Endothelial cell of umbilical vein (primary cell): Measurements from ENCODE around the gene SORL1. TPM values are rescaled to one million over a fixed set of nuclear protein-coding genes. Genes with fewer than 3 reads are reported as not detected.

Source experiments
- BruUV-seq: library from RNA; stranded (reverse); fragments of 400-500 nt; replicated peaks from 2 replicates; lab custom pipeline; 2021; lab: Mats Ljungman, UMichigan
- CTCF ChIA-PET: fragments of 300-600, 350-600 bp; sonication (Branson Sonifier 250); formaldehyde crosslinking; loops from one replicate; lab custom pipeline; 2021; ENCODE audit warnings: antibody characterized with exemption, inconsistent platforms; lab: Charles Lee
- POLR2A ChIA-PET: fragments of 300-600, 350-600 bp; sonication (Branson Sonifier 250); formaldehyde crosslinking; loops from one replicate; lab custom pipeline; 2021; ENCODE audit warnings: antibody characterized with exemption, inconsistent platforms; lab: Charles Lee
- DNase-seq: peaks from one replicate; pipeline ENCODE4 v3.0.0-alpha.2; 2011; ENCODE audit warnings: low read depth, low spot score
- FAIRE-seq: peaks from 2 replicates; lab custom pipeline; 2011; peaks lifted over from hg19 to GRCh38; lab: Jason Lieb, UNC
- H2AFZ ChIP-seq: 2 replicates; pipeline ENCODE4 v1.6.0; 2012; ENCODE audit warnings: low read depth, low read length, control low read depth, inconsistent platforms
- H3K27ac ChIP-seq: 2 replicates; pipeline ENCODE4 v1.5.1; 2011; ENCODE audit warnings: low read depth, mild to moderate bottlenecking, control low read depth, low read length, moderate library complexity; ENCODE audit not compliant: insufficient read depth
- H3K27me3 ChIP-seq, 2 experiments: 2 replicates each; pipeline versions ENCODE4 v1.6.0 to v1.6.1; 2011; ENCODE audit warnings: low read length in 2 of 2, mixed read lengths in 1 of 2; ENCODE audit not compliant: control insufficient read depth in 2 of 2, insufficient read depth in 2 of 2
- H3K36me3 ChIP-seq, 2 experiments: 2 replicates in 1 of 2; 3 replicates in 1 of 2; pipeline ENCODE4 v1.5.1; 2011; ENCODE audit warnings: low read length in 2 of 2, mild to moderate bottlenecking in 1 of 2, moderate library complexity in 1 of 2; ENCODE audit not compliant: control insufficient read depth in 2 of 2, insufficient read depth in 2 of 2; ENCODE audit errors: extremely low read depth in 1 of 2
- H3K4me1 ChIP-seq: 3 replicates; pipeline ENCODE4 v1.5.1; 2011; ENCODE audit warnings: mild to moderate bottlenecking, low read length; ENCODE audit not compliant: control insufficient read depth, insufficient read depth; ENCODE audit errors: extremely low read depth
- H3K4me2 ChIP-seq: 2 replicates; pipeline ENCODE4 v1.6.1; 2011; ENCODE audit warnings: low read length, control low read depth, mixed read lengths; ENCODE audit not compliant: insufficient read depth
- H3K4me3 ChIP-seq, 3 experiments: fragments of 200-600 bp in 1 of 3; sonication (generic), shearing (Covaris generic) in 1 of 3; replicated peaks in 1 of 3; 2 replicates each; pipeline ENCODE4 v1.5.1; 2011 to 2016; ENCODE audit warnings: control low read depth in 3 of 3, low read length in 3 of 3, mild to moderate bottlenecking in 2 of 3, inconsistent platforms in 1 of 3, low read depth in 1 of 3, moderate library complexity in 1 of 3; ENCODE audit not compliant: insufficient read depth in 1 of 3
- H3K79me2 ChIP-seq: 2 replicates; pipeline ENCODE4 v1.6.0; 2012; ENCODE audit warnings: low read length, inconsistent platforms; ENCODE audit not compliant: control insufficient read depth, insufficient read depth
- H3K9ac ChIP-seq: replicated peaks from 2 replicates; pipeline ENCODE3; 2011; ENCODE audit warnings: low read length, control low read depth; ENCODE audit not compliant: insufficient read depth; ENCODE audit errors: extremely low read depth
- H3K9me1 ChIP-seq: replicated peaks from 3 replicates; pipeline ENCODE4 v1.6.0; 2011; ENCODE audit warnings: mild to moderate bottlenecking, low read length; ENCODE audit not compliant: control insufficient read depth, insufficient read depth; ENCODE audit errors: extremely low read depth
- H3K9me3 ChIP-seq: replicated peaks from 2 replicates; pipeline ENCODE4 v1.5.1; 2012; ENCODE audit warnings: low read length, inconsistent platforms; ENCODE audit not compliant: control insufficient read depth, insufficient read depth
- H4K20me1 ChIP-seq: replicated peaks from 2 replicates; pipeline ENCODE3; 2011; ENCODE audit warnings: mild to moderate bottlenecking, low read length; ENCODE audit not compliant: control insufficient read depth, insufficient read depth; ENCODE audit errors: extremely low read depth
- EZH2 ChIP-seq: IDR thresholded peaks from 2 replicates; pipeline ENCODE4 v1.6.1; 2012; ENCODE audit warnings: borderline replicate concordance, low read depth, mild to moderate bottlenecking, moderate library complexity, low read length, inconsistent platforms; ENCODE audit not compliant: severe bottlenecking
- FOS ChIP-seq: IDR thresholded peaks from 2 replicates; pipeline ENCODE4 v1.6.1; 2011; ENCODE audit warnings: mild to moderate bottlenecking, low read length, moderate library complexity, borderline replicate concordance; ENCODE audit not compliant: insufficient read depth
- GATA2 ChIP-seq: IDR thresholded peaks from 2 replicates; pipeline ENCODE4 v1.7.0; 2011; ENCODE audit warnings: low read depth, mild to moderate bottlenecking, moderate library complexity, mixed read lengths, low read length; ENCODE audit not compliant: insufficient read length, insufficient read depth
- JUN ChIP-seq: IDR thresholded peaks from 2 replicates; pipeline ENCODE4 v1.6.1; 2011; ENCODE audit warnings: borderline replicate concordance, low read depth; ENCODE audit not compliant: insufficient read length, insufficient read depth
- MYC ChIP-seq: IDR thresholded peaks from one replicate; pipeline ENCODE4 v1.6.1; 2011; ENCODE audit warnings: mild to moderate bottlenecking, low read depth, low read length
- POLR2A ChIP-seq: IDR thresholded peaks from 2 replicates; pipeline ENCODE4 v1.6.1; 2012; ENCODE audit warnings: low read depth, mild to moderate bottlenecking, control low read depth, low read length
- POLR2AphosphoS5 ChIP-seq: IDR thresholded peaks from 2 replicates; pipeline ENCODE4 v1.6.1; 2012; ENCODE audit warnings: low read depth, mild to moderate bottlenecking, control low read depth, low read length, moderate library complexity; ENCODE audit not compliant: insufficient read depth
- dilution Hi-C: fragments of 300-500 bp; cut with MboI; formaldehyde crosslinking; loops from one replicate; pipeline ENCODE4 v1.15.0; 2019; ENCODE audit warnings: low sequenced_read_pairs; ENCODE audit not compliant: extremely low pct_ligation_motif_present
- intact Hi-C: fragments of 100-400 bp; cut with micrococcal nuclease; formaldehyde crosslinking; loops from one replicate; pipeline ENCODE4 v1.10.0; 2022
- polyA plus RNA-seq, 4 experiments: library from polyadenylated mRNA; depleted of rRNA in 3 of 4; stranded (reverse) in 3 of 4; unstranded in 1 of 4; fragments of >200 nt; gene quantifications; 2 replicates each; pipeline versions ENCODE4 v1.2.1 to v1.2.3, GENCODE V29; 2011 to 2012; ENCODE audit warnings: missing spikeins in 1 of 4
- total RNA-seq: library from RNA; stranded (reverse); gene quantifications from 2 replicates; pipeline ENCODE4 v1.2.3, GENCODE V29; 2021
- TF ChIP-seq, protein P1 (sequence below): IDR thresholded peaks from 2 replicates; pipeline ENCODE4 v1.6.1; 2011; ENCODE audit not compliant: insufficient read depth, insufficient read length
- TF ChIP-seq, protein P2 (sequence below), 2 donors: IDR thresholded peaks; 1 replicate in 1 of 2; 2 replicates in 1 of 2; pipeline ENCODE4 v1.5.1; 2011; ENCODE audit warnings: low read length in 2 of 2, mild to moderate bottlenecking in 2 of 2, moderate library complexity in 2 of 2, control low read depth in 1 of 2, inconsistent platforms in 1 of 2, low read depth in 1 of 2; ENCODE audit not compliant: insufficient read depth in 1 of 2; ENCODE audit errors: extremely low read depth in 1 of 2

SORL1 gene
- total and polyA plus RNA-seq, 2 donors (not counting 3 experiments of a cell fraction or from before 2014, with no cell fraction given), result 0.17 to 0.31 TPM

DNA sequence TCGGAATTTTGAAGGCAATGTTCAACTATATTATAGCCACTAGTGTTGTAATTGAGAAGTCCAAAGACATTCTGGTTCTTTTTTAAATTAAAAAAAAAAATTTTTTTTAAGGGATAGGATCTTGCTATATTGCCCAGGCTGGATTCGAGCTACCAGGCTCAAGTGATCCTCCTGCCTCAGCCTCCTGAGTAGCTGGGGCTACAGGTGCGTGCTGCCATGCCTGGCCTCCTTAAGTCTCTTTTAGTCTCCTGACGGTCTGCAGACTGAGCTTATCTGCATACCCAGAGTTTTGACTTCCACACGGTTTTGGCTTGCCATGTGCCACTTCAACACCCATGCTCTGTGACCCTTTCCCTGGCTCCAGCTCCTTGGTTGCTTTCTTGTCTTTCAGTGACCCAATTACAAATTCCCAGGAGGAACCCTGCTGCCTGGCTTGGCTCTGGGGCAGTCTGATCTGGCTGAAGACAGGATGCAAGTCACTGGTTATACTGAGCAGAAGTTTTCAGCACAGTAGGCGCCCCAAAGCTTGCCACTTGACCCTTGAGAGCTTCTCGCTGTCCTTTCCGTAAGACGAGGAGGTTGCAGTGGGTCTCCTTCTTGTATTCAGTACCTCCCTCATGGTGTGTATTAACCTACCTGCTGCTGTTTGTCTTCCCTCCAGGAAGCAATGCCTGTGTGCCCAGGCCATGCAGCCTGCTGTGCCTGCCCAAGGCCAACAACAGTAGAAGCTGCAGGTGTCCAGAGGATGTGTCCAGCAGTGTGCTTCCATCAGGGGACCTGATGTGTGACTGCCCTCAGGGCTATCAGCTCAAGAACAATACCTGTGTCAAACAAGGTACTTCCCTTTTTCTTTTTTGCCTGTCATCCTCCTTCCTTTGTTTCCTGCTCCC, 114.4 kb downstream of the SORL1 start:
- intact Hi-C loops, result no loop called here
- H3K4me2 ChIP-seq, result no peak overlapping the region
- DNase-seq (no peak), FAIRE-seq (no peak)
- H3K9me1 ChIP-seq, result no peaks in the 10 kb centered on the region
- H2AFZ ChIP-seq, result no peak overlapping the region
- no TSS peak for BruUV-seq
- H3K9ac ChIP-seq, result no peak overlapping the region
- POLR2A ChIA-PET, result no interaction called here
- no peaks in the 10 kb centered on the region for H3K9me3 ChIP-seq
- H3K27ac ChIP-seq, result no peak overlapping the region
- H3K79me2 ChIP-seq, result no peaks in the 10 kb centered on the region
- H3K4me3 ChIP-seq, result no peak overlapping the region
- no peaks in the 10 kb centered on the region for H3K4me1 ChIP-seq
- dilution Hi-C loops, result no loop called here
- no peaks in the 10 kb centered on the region for H3K36me3 ChIP-seq
- no peaks in the 10 kb centered on the region for H3K27me3 ChIP-seq
- CTCF ChIA-PET, result no interaction called here
- H4K20me1 ChIP-seq, result no peaks in the 10 kb centered on the region
- TF ChIP-seq GATA2, result no peak
- no peak for TF ChIP-seq JUN
- TF ChIP-seq FOS, result no peak
- TF ChIP-seq, protein P1, sequence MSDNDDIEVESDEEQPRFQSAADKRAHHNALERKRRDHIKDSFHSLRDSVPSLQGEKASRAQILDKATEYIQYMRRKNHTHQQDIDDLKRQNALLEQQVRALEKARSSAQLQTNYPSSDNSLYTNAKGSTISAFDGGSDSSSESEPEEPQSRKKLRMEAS, result no peak
- no peak for TF ChIP-seq POLR2A
- no peak for TF ChIP-seq MYC
- TF ChIP-seq POLR2AphosphoS5, result no peak
- TF ChIP-seq EZH2, result no peak
- TF ChIP-seq, protein P2, sequence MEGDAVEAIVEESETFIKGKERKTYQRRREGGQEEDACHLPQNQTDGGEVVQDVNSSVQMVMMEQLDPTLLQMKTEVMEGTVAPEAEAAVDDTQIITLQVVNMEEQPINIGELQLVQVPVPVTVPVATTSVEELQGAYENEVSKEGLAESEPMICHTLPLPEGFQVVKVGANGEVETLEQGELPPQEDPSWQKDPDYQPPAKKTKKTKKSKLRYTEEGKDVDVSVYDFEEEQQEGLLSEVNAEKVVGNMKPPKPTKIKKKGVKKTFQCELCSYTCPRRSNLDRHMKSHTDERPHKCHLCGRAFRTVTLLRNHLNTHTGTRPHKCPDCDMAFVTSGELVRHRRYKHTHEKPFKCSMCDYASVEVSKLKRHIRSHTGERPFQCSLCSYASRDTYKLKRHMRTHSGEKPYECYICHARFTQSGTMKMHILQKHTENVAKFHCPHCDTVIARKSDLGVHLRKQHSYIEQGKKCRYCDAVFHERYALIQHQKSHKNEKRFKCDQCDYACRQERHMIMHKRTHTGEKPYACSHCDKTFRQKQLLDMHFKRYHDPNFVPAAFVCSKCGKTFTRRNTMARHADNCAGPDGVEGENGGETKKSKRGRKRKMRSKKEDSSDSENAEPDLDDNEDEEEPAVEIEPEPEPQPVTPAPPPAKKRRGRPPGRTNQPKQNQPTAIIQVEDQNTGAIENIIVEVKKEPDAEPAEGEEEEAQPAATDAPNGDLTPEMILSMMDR (IDR thresholded peaks at IDR 0.05; ENCODE audit: extremely low read depth in 1 of 2, insufficient read depth in 1 of 2, low read depth in 1 of 2, low read length in 2 of 2), result no peak
